Sigmoid colon (tissue), 4 donors: ENCODE data around the gene NR3C2.

Source experiments
- EP300 ChIP-seq, 4 donors: sonication (generic); formaldehyde crosslinking; IDR thresholded peaks; one replicate each; pipeline ENCODE4 v1.6.1; 2017; ENCODE audit warnings: antibody characterized with exemption in 4 of 4
- POLR2A ChIP-seq, 2 donors: fragments of 450-650 bp; IDR thresholded peaks; one replicate each; pipeline ENCODE4 v1.6.1; 2016; ENCODE audit warnings: antibody characterized with exemption in 2 of 2, mild to moderate bottlenecking in 2 of 2, moderate library complexity in 2 of 2
- TF ChIP-seq, protein P1 (sequence below), 4 experiments: fragments of 450-650 bp in 3 of 4; fragments of 200-600 bp in 1 of 4; IDR thresholded peaks; one replicate each; pipeline ENCODE4 v1.5.1; 2016 to 2019; ENCODE audit warnings: antibody characterized with exemption in 4 of 4, mild to moderate bottlenecking in 3 of 4, moderate library complexity in 2 of 4

DNA sequence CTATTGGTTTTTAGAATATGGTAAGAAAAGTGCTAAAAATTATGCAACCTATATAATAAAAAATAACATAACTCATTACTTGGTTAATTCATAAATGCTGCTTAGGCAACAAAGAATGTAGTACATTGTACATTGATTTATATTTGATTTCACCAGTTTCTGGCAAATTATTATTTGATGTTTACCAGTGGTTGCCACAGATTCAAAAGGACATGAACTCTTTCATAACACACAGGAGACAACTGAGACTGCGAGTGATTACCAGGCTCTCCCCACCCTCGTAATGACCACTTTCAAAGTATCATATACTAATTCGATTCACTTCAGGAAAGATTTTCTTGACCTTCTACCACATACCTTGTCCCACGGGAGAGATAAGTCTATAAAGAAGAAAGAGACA is 158.5 kb downstream of the NR3C2 start:
- TF ChIP-seq, protein P1, sequence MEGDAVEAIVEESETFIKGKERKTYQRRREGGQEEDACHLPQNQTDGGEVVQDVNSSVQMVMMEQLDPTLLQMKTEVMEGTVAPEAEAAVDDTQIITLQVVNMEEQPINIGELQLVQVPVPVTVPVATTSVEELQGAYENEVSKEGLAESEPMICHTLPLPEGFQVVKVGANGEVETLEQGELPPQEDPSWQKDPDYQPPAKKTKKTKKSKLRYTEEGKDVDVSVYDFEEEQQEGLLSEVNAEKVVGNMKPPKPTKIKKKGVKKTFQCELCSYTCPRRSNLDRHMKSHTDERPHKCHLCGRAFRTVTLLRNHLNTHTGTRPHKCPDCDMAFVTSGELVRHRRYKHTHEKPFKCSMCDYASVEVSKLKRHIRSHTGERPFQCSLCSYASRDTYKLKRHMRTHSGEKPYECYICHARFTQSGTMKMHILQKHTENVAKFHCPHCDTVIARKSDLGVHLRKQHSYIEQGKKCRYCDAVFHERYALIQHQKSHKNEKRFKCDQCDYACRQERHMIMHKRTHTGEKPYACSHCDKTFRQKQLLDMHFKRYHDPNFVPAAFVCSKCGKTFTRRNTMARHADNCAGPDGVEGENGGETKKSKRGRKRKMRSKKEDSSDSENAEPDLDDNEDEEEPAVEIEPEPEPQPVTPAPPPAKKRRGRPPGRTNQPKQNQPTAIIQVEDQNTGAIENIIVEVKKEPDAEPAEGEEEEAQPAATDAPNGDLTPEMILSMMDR (IDR thresholded peaks at IDR 0.05), result no peak
- TF ChIP-seq EP300 (IDR thresholded peaks at IDR 0.05) (no peak), POLR2A (IDR thresholded peaks at IDR 0.05) (no peak)
